Activated naive CD4-positive, alpha-beta T cell treated with anti-CD3 and anti-CD28 coated beads for 36 hours (primary cell): ENCODE measurements around the gene UGGT1. TPM values are rescaled to one million over a fixed set of nuclear protein-coding genes. Genes with fewer than 3 reads are reported as not detected.
"Not testable (repeated sequence)": the region's sequence is repeated elsewhere in the genome, so short reads cannot be mapped to it uniquely, and the experiment has no call there.

Experiments
- CTCF ChIA-PET: fragments of 350-600 bp; sonication (Branson Sonifier 250); formaldehyde crosslinking; loops from one replicate; lab custom pipeline; 2021; ENCODE audit warnings: antibody characterized with exemption; lab: Charles Lee
- DNase-seq: peaks from one replicate; pipeline ENCODE4 v3.0.0-alpha.2; 2020
- H3K27ac Mint-ChIP-seq: one replicate; pipeline ENCODE4 v1.8.0; 2021; ENCODE audit warnings: mild to moderate bottlenecking, mixed read lengths
- H3K27me3 Mint-ChIP-seq: one replicate; pipeline ENCODE4 v1.8.0; 2021; ENCODE audit warnings: low read depth, mixed read lengths
- H3K36me3 Mint-ChIP-seq: one replicate; pipeline ENCODE4 v1.8.0; 2021; ENCODE audit warnings: low read depth, mixed read lengths
- H3K4me1 Mint-ChIP-seq: one replicate; pipeline ENCODE4 v1.8.0; 2021; ENCODE audit warnings: low read depth, mixed read lengths
- H3K4me3 Mint-ChIP-seq: one replicate; pipeline ENCODE4 v1.8.0; 2021; ENCODE audit warnings: mild to moderate bottlenecking, moderate library complexity, mixed read lengths
- H3K9me3 Mint-ChIP-seq: one replicate; pipeline ENCODE4 v1.8.0; 2021; ENCODE audit warnings: mixed read lengths
- intact Hi-C: fragments of 100-400 bp; cut with micrococcal nuclease; formaldehyde crosslinking; loops from one replicate; pipeline ENCODE4 v1.15.1; 2023
- total RNA-seq, 2 experiments: library from RNA; stranded (reverse); gene quantifications; one replicate each; pipeline ENCODE4 v1.2.3, GENCODE V29; 2021

Gene UGGT1
- total RNA-seq, 2 experiments from 2014 or later, result 37.3 to 40.1 TPM

DNA sequence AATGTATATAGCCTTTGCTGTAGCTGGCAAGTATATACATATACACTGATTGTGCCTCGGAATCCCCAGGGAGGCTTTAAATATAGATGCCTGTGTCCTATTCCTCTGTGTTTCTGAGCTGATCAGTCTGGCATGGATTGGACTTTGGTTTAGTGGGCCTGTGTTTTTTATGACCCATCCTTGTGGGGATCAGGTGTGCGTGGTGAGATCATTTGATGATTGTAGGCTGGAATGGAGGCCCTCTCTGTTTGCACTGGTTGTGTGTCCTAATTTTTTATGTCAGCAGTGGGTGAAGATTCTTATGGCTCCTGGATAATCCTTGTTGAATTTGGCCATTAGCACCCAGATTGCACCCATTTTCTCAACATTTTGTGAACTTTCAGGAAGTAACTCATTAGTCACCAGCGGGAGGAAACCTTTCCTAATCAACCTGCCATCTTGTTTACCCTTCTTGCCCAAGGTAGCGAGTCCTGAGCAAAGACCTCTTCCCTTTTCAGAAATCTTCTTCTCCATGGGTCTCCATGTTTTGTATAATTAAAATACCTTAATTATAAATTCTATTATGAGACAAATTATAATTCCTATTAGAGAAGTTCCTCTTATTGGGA lies 75.8 kb downstream of the UGGT1 start:
- Mint-ChIP-seq H3K4me3 (no peak overlapping the region), H3K4me1 (peaks cover 9% of the 10 kb centered on the region), H3K9me3 (no peaks in the 10 kb centered on the region), H3K27ac (no peak overlapping the region), H3K27me3 (no peaks in the 10 kb centered on the region), H3K36me3 (peaks cover 23% of the 10 kb centered on the region)
- CTCF ChIA-PET, result no interaction called here
- no peak for DNase-seq
- intact Hi-C loops, result no loop called here

DNA sequence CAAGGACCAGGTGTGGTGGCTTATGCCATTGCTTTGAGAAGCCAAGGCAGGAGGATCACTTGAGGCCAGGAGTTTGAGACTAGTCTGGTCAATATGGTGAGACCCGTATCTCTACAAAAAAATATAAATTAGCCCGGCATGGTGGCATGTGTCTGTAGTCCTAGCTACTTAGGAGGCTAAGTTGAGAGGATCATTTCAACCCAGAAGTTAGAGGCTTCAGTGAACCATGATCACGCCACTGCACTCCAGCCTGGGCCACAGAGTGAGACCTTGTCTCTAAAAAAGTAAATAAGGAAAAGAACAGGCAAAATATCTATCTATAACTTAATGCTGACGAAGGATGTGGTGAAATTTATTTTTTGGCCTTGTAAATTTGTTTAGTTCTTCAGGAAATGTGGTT lies 78.1 kb downstream of the UGGT1 start:
- intact Hi-C loops, result no loop called here
- CTCF ChIA-PET, result interaction anchor here (0.9 kb wide), 1 partner anchor 65 kb away, joined by 4 read pairs; no protein-coding TSS in a partner anchor

DNA sequence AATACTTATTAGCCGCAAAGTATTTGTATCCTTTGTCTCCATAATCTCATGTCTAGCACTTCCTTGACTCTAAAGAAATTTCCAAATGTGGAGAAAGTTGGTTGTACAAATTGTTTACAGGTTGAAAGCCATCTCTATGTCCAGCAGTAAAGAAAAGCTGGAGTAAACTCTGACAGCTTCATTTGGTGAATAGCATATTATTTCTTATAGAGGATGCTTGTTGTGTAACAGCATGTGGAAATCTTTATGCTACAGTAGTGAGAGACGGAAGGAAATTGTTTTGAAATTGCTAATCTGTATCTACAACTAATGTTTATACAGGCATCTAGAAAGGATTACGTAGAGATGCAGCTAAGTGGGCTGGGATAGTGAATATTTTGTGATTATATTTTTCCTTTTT lies 78.5 kb downstream of the UGGT1 start:
- no peak for DNase-seq
- H3K9me3 Mint-ChIP-seq, result no peaks in the 10 kb centered on the region
- peaks cover 38% of the 10 kb centered on the region for H3K36me3 Mint-ChIP-seq
- H3K27ac Mint-ChIP-seq, result no peak overlapping the region
- intact Hi-C loops, result no loop called here
- peaks cover 9% of the 10 kb centered on the region for H3K4me1 Mint-ChIP-seq
- H3K27me3 Mint-ChIP-seq, result no peaks in the 10 kb centered on the region
- CTCF ChIA-PET, result no interaction called here
- no peak overlapping the region for H3K4me3 Mint-ChIP-seq

More for the DNA sequence above, 78.1 kb downstream of the UGGT1 start:
- Mint-ChIP-seq H3K27ac (no peak overlapping the region), H3K4me3 (no peak overlapping the region), H3K4me1 (peaks cover 9% of the 10 kb centered on the region), H3K36me3 (peaks cover 39% of the 10 kb centered on the region), H3K27me3 (no peaks in the 10 kb centered on the region), H3K9me3 (no peaks in the 10 kb centered on the region)
- DNase-seq, result no peak

DNA sequence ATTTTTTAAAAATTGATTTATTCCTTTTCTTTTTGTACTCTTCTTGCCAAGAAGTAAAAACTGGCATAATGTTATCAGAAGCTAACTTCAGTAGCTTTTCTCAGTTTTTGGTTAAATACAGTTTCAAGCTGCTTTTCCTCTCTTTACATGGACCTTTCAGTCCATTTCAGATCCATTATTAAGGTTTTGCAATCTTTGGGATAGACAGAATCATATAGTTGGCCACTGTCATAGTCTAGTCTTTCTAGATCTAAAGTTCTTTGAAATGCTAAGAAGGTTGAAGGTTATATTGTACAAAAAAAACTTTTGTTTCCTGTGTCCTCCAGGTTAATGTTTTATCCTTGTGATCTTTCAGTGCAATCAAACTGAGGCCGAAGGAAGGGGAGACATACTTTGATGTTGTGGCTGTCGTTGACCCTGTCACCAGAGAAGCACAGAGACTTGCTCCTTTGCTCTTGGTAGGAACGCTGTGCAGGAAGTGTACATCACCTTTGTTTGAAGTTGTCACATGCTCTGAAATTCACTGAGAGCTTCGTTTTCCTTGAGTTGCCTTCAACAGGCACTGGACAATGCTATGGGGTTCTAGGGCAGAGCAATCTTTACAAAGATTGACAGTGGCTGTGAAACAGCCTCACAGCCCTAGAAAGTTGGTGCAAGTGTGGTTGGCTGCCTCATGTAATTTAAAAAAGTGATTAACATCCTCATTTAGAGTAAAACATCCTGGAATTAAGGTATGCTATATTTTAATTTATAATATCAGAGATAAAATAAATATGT lies 79.1 kb downstream of the UGGT1 start:
- Mint-ChIP-seq H3K27me3 (no peaks in the 10 kb centered on the region), H3K4me3 (no peak overlapping the region), H3K4me1 (peaks cover 9% of the 10 kb centered on the region), H3K36me3 (peaks cover 41% of the 10 kb centered on the region), H3K9me3 (no peaks in the 10 kb centered on the region), H3K27ac (no peak overlapping the region)
- intact Hi-C loops, result loop anchor here (10.0 kb wide), 1 partner anchor 145 kb away; the partner anchor contains the start of gene HS6ST1
- no peak for DNase-seq
- CTCF ChIA-PET, result interaction anchor here (0.6 kb wide), 1 partner anchor 9 kb away, joined by 4 read pairs; no protein-coding TSS in a partner anchor

DNA sequence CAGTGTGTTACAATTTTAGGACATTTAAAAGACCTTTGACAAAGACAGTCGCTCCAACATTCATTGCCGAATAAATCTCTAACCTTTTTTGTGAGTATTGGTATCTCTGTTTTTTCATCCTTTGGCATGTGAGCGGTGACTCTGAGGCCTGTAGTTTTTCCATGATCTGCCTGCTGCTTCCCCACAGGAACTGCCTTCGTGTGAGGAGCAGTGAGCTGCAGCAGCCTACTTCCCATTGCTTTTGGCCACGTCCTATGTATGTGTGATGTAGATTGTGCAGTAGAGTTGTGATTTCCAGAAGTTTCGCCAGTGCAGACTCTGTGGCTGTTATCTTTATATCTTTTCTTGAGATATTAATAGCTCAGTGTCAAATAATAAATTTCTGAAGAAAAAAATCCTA lies 79.8 kb downstream of the UGGT1 start:
- peaks cover 9% of the 10 kb centered on the region for H3K4me1 Mint-ChIP-seq
- no peak for DNase-seq
- H3K27ac Mint-ChIP-seq, result no peak overlapping the region
- intact Hi-C loops, result loop anchor here (10.0 kb wide), 1 partner anchor 144 kb away; the partner anchor contains the start of gene HS6ST1
- no peak overlapping the region for H3K4me3 Mint-ChIP-seq
- CTCF ChIA-PET, result no interaction called here
- peaks cover 43% of the 10 kb centered on the region for H3K36me3 Mint-ChIP-seq
- no peaks in the 10 kb centered on the region for H3K27me3 Mint-ChIP-seq
- H3K9me3 Mint-ChIP-seq, result no peaks in the 10 kb centered on the region

DNA sequence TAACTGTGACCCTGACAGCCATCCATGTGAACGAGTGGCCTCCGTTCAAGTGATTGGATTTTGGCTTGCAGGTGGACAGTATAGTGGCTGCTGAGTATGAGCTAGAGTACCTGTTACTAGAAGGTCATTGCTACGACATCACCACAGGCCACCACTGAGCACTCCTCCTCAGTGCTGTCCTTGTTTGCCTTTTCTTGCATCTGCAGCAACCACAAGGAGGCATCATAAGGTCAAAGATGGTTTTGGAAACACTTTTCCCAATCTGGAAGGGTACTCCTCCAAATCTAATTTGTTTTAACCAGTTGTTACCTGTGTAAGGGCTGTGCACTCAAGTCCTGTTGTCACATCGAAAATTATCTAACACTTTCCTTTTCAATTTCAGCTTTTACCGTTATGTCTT lies 81.2 kb downstream of the UGGT1 start:
- H3K27ac Mint-ChIP-seq, result no peak overlapping the region
- CTCF ChIA-PET, result interaction anchor here (0.6 kb wide), 1 partner anchor 52 kb away, joined by 3 read pairs; no protein-coding TSS in a partner anchor
- intact Hi-C loops, result loop anchor here (10.0 kb wide), 1 partner anchor 143 kb away; the partner anchor contains the start of gene HS6ST1
- no peaks in the 10 kb centered on the region for H3K27me3 Mint-ChIP-seq
- H3K4me3 Mint-ChIP-seq, result no peak overlapping the region
- no peaks in the 10 kb centered on the region for H3K9me3 Mint-ChIP-seq
- DNase-seq, result no peak
- H3K36me3 Mint-ChIP-seq, result peaks cover 48% of the 10 kb centered on the region
- peaks cover 9% of the 10 kb centered on the region for H3K4me1 Mint-ChIP-seq

DNA sequence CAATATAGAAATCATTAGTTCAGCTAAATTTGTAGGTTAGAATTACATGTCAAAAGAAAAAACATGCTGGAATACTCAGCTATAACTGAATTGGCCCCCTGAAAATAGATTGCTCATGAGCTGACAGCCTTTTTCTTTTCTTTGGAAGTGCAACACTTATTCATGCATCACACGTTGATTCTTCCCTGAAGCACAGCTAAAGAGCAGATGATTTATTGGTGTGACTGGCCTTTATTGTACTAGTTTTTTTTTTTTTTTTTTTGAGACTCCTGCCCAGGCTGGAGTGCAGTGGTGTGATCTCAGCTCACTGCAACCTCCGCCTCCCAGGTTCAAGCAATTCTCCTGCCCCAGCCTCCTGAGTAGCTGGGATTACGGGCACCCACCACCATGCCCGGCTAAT lies 83.1 kb downstream of the UGGT1 start:
- DNase-seq, H3K4me3 Mint-ChIP-seq, H3K4me1 Mint-ChIP-seq, H3K27ac Mint-ChIP-seq, H3K9me3 Mint-ChIP-seq, CTCF ChIA-PET, H3K27me3 Mint-ChIP-seq: not testable (repeated sequence)
- intact Hi-C loops, result loop anchor here (10.0 kb wide), 1 partner anchor 141 kb away; the partner anchor contains the start of gene HS6ST1
- H3K36me3 Mint-ChIP-seq, result peaks cover 45% of the 10 kb centered on the region

DNA sequence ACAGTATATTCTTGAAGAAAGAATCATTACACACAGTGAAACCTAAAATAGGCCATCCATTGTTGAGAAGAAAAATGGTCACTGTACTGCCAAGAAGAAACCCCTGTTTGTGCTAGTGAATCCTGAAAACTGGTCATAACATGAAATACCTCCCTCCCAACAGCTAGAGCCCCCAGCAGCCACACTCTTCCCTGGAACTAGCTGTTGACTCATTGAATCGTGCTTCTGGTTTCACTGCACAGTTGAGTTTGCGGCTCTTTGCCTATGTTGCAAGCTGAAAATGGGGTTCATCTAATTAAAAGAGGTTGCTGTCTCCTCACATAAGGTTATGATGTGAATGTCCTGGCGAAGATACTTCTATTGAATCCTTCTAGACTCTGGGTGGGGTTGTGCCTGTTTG lies 86.3 kb downstream of the UGGT1 start:
- intact Hi-C loops, result loop anchor here (10.0 kb wide), 1 partner anchor 137 kb away; the partner anchor contains the start of gene HS6ST1
- no peaks in the 10 kb centered on the region for H3K9me3 Mint-ChIP-seq
- CTCF ChIA-PET, result interaction anchor here (0.8 kb wide), 1 partner anchor 18 kb away, joined by 3 read pairs; no protein-coding TSS in a partner anchor
- no peak overlapping the region for H3K27ac Mint-ChIP-seq
- H3K4me3 Mint-ChIP-seq, result no peak overlapping the region
- DNase-seq, result no peak
- H3K36me3 Mint-ChIP-seq, result peaks cover 55% of the 10 kb centered on the region
- H3K27me3 Mint-ChIP-seq, result no peaks in the 10 kb centered on the region
- no peaks in the 10 kb centered on the region for H3K4me1 Mint-ChIP-seq

DNA sequence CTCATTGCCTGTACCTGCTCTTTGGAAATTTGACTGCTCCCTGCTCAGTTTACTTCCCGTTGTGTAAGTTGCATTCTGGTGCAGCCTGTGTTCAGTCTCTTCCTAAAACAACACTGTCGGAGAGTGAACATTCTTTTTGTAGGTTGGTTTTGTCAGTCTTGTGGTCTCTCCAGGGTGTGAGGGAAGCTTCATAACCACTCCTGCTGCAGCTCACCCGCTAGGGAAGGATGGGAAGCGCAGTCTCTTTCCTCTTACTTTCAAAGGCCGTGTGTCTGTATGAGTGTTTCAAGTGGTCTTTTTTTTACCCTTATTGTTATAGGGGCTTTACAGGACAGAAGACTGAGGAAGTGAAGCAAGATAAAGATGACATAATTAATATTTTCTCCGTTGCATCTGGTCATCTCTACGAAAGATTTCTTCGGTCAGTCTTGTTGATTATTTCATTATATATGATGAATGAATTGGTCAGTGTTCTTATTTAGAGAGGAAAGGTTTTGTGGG lies 87.2 kb downstream of the UGGT1 start:
- Mint-ChIP-seq H3K4me3 (no peak overlapping the region), H3K4me1 (no peaks in the 10 kb centered on the region), H3K27me3 (no peaks in the 10 kb centered on the region), H3K36me3 (peaks cover 48% of the 10 kb centered on the region), H3K9me3 (no peaks in the 10 kb centered on the region), H3K27ac (no peak overlapping the region)
- DNase-seq, result no peak
- intact Hi-C loops, result loop anchor here (10.0 kb wide), 1 partner anchor 137 kb away; the partner anchor contains the start of gene HS6ST1
- CTCF ChIA-PET, result interaction anchor here (0.5 to 1.3 kb wide), 4 partner anchors 8 to 54 kb away, joined by 3 to 6 read pairs (median 4); no protein-coding TSS in a partner anchor

DNA sequence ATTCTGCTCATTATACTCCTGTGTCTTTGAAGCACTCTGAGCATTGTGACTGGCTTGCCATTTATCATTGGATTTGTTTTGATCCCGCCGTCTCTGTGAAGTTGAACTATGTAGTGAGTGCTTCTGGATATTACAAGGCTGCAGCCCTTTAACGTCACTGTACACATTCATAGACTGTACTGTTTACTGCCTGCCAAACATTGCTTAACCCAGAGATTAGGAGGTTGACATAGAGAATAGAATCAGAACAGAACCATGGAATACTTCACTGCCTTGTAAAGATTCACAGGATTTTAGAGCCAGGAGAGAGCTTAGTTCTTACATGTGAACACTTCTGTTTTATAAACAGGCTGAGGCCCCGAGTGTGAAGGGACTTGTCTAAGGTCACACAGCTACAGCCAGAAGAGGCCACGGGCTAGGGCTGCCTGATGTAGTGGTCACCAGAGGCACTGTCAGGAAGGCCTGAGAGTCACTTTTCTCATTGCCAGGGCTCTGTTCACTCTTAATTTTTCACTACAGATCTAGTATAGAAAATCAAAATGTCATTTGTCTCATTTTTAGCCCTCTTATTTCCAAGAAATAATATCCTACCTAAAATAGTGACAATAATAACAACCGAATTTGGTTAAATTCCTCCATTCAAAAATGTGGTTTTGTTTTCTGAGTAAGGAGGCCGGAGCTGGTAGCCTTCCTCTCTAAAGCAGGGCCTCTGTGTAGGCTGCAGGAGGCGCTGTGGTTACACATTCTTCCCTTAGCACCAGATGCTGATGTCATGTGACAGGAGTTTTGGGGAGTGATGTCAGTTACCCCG lies 87.9 kb downstream of the UGGT1 start:
- peaks cover 46% of the 10 kb centered on the region for H3K36me3 Mint-ChIP-seq
- CTCF ChIA-PET, result interaction anchor here (0.5 to 1.3 kb wide), 4 partner anchors 7 to 53 kb away, joined by 3 to 6 read pairs (median 4); no protein-coding TSS in a partner anchor
- H3K27me3 Mint-ChIP-seq, result no peaks in the 10 kb centered on the region

DNA sequence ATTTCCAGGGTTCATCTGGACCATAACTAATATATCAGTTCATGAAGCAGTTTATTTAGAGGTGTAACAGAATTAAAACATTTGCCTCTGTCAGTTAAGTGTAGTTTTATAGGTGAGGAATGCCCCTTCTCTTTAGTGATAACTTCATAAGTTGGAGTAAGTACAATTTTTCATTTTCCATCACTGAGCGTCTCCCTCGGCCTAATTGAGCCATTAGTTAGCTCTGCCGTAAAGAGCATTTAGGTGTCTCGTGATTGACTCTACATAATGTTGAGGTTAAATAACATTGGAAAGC lies 88.4 kb downstream of the UGGT1 start:
- intact Hi-C loops, result loop anchor here (1.0 to 10.0 kb wide), 2 partner anchors 54 to 135 kb away; partner anchors contain the start of gene HS6ST1
- no peak for DNase-seq
- CTCF ChIA-PET, result interaction anchor here (1.2 to 1.3 kb wide), 2 partner anchors 9 to 15 kb away, joined by 4 to 6 read pairs; no protein-coding TSS in a partner anchor
- Mint-ChIP-seq H3K4me3 (no peak overlapping the region), H3K27me3 (no peaks in the 10 kb centered on the region), H3K36me3 (peaks cover 47% of the 10 kb centered on the region), H3K4me1 (no peaks in the 10 kb centered on the region), H3K27ac (no peak overlapping the region), H3K9me3 (no peaks in the 10 kb centered on the region)

More for the DNA sequence above, 87.9 kb downstream of the UGGT1 start:
- Mint-ChIP-seq H3K27ac (no peak overlapping the region), H3K9me3 (no peaks in the 10 kb centered on the region), H3K4me3 (no peak overlapping the region), H3K4me1 (no peaks in the 10 kb centered on the region)
- intact Hi-C loops, result loop anchor here (1.0 to 10.0 kb wide), 2 partner anchors 54 to 136 kb away; partner anchors contain the start of gene HS6ST1
- peak; percentile 70 for DNase-seq
